AG04449 (cell line): ENCODE data around the gene VPS33B.

Source experiments
- CTCF ChIA-PET: fragments of 350-600 bp; formaldehyde crosslinking; extraction: SDS; loops from one replicate; lab custom pipeline; 2021; ENCODE audit warnings: antibody characterized with exemption; lab: Yijun Ruan, JAX
- POLR2A ChIA-PET: fragments of 400-600, 350-600 bp; formaldehyde crosslinking; extraction: SDS; loops from one replicate; lab custom pipeline; 2020; ENCODE audit warnings: antibody characterized with exemption, inconsistent platforms; lab: Yijun Ruan, JAX
- DNase-seq: peaks from one replicate; pipeline ENCODE4 v3.0.0-alpha.2; 2010; ENCODE audit warnings: low read depth, low spot score
- H3K4me3 ChIP-seq: 2 replicates; pipeline ENCODE4 v1.5.1; 2011; ENCODE audit warnings: low read depth, mild to moderate bottlenecking, control low read depth, low read length
- CTCF ChIP-seq: IDR thresholded peaks from one replicate; pipeline ENCODE4 v1.5.1; 2011; ENCODE audit warnings: mild to moderate bottlenecking, moderate library complexity, low read length, control low read depth, inconsistent platforms; ENCODE audit not compliant: insufficient read depth; ENCODE audit errors: missing control alignments

VPS33B gene

GRCh38 chr15:90982135-90982534 lies 40.3 kb downstream of the VPS33B start:
- CTCF ChIA-PET: interaction anchor here (2.6 to 12.6 kb wide), 2 partner anchors 11 to 23 kb away, joined by 6 to 169 read pairs; partner anchors contain the start of gene RCCD1
- no peak overlapping the region for H3K4me3 ChIP-seq
- TF ChIP-seq CTCF: no peak
- DNase-seq: no peak
- POLR2A ChIA-PET: no interaction called here

- POLR2A ChIA-PET: no interaction called here
- TF ChIP-seq CTCF: no peak
- H3K4me3 ChIP-seq: no peak overlapping the region
- DNase-seq: no peak
- CTCF ChIA-PET: interaction anchor here (1.2 to 12.6 kb wide), 2 partner anchors 23 to 47 kb away, joined by 4 to 169 read pairs; partner anchors contain the start of gene RCCD1
These were observed 40.7 kb downstream of the VPS33B start for GRCh38 chr15:90981681-90982080.

GRCh38 chr15:90979582-90979981 lies 42.8 kb downstream of the VPS33B start:
- ChIA-PET CTCF (interaction anchor here (0.8 to 12.6 kb wide), 7 partner anchors 14 to 76 kb away, joined by 3 to 169 read pairs (median 5); partner anchors contain the start of genes HDDC3, PRC1, RCCD1 and UNC45A), POLR2A (no interaction called here)

GRCh38 chr15:90974216-90974615 lies 48.2 kb downstream of the VPS33B start:
- ChIA-PET POLR2A (no interaction called here), CTCF (interaction anchor here (12.6 kb wide), 1 partner anchor 15 kb away, joined by 169 read pairs; the partner anchor contains the start of gene RCCD1)
- no peak for DNase-seq
- no peak overlapping the region for H3K4me3 ChIP-seq
- no peak for TF ChIP-seq CTCF

More at GRCh38 chr15:90979582-90979981, 42.8 kb downstream of the VPS33B start:
- TF ChIP-seq CTCF: no peak
- no peak for DNase-seq
- no peak overlapping the region for H3K4me3 ChIP-seq

- no peak overlapping the region for H3K4me3 ChIP-seq
- ChIA-PET POLR2A (no interaction called here), CTCF (interaction anchor here (0.6 to 6.7 kb wide), 2 partner anchors 15 to 264 kb away, joined by 3 to 101 read pairs; partner anchors contain the start of gene RCCD1)
- DNase-seq: no peak
- no peak for TF ChIP-seq CTCF
These were observed 50.3 kb downstream of the VPS33B start for GRCh38 chr15:90972133-90972532.

GRCh38 chr15:90970274-90970673 lies 52.1 kb downstream of the VPS33B start:
- no peak for DNase-seq
- POLR2A ChIA-PET: no interaction called here
- TF ChIP-seq CTCF: no peak
- CTCF ChIA-PET: interaction anchor here (0.6 to 6.7 kb wide), 3 partner anchors 13 to 125 kb away, joined by 3 to 101 read pairs (median 5); partner anchors contain the start of gene RCCD1
- no peak overlapping the region for H3K4me3 ChIP-seq
